GM19397 (cell line): ENCODE measurements around the gene HCFC1R1.

Experiments
- ATAC-seq: cut with Tn5 transposase; IDR thresholded peaks from one replicate; pipeline ENCODE4 v1.9.1; 2021; ENCODE audit warnings: mild to moderate bottlenecking, moderate library complexity; ENCODE audit not compliant: unreplicated experiment

Gene HCFC1R1

DNA sequence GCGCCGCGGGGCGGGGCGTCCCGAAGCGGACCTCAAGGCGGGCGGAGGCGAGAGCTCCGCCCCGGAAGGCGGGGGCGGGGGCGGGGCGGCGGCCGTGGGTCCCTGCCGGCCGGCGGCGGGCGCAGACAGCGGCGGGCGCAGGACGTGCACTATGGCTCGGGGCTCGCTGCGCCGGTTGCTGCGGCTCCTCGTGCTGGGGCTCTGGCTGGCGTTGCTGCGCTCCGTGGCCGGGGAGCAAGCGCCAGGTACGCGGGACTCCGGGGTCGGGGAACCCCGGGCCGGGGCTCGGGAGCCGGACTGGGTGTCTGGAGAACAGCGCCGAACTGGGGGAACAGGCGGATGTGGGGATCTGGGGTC is 3.5 kb downstream of the HCFC1R1 start, which contains the start of gene TNFRSF12A:
TNFRSF12A (plus strand) TSS at position 122 of the 357 bp plus-strand sequence; CDS start at position 152, 30 bp downstream.
- ATAC-seq, result peak; percentile 26

DNA sequence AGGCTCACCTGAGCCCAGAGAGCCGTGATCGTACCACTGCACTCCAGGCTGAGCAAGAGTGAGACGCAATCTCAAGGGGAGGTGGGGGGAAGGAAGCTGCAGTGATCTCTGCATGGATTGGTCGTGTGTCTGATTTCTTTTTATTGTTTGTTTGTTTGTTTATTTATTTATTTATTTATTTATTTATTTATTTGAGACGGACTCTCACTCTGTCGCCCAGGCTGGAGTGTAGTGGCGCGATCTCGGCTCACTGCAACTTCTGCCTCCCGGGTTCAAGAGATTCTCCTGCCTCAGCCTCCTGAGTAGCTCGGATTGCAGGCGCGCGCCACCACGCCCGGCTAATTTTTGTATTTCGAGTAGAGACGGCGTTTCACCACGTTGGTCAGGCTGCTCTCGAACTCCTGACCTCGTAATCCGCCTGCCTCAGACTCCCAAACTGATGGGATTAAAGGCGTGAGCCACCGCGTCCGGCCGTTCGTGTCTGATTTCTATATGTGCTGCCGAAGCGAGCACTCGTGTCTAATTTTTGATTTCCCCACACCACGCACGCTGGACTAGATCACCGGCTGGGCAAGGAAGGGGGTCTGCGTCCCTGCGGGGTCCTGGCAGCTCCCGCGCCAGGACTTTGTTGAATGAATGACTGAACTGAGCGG is 4.0 kb downstream of the HCFC1R1 start:
- ATAC-seq, result no peak

DNA sequence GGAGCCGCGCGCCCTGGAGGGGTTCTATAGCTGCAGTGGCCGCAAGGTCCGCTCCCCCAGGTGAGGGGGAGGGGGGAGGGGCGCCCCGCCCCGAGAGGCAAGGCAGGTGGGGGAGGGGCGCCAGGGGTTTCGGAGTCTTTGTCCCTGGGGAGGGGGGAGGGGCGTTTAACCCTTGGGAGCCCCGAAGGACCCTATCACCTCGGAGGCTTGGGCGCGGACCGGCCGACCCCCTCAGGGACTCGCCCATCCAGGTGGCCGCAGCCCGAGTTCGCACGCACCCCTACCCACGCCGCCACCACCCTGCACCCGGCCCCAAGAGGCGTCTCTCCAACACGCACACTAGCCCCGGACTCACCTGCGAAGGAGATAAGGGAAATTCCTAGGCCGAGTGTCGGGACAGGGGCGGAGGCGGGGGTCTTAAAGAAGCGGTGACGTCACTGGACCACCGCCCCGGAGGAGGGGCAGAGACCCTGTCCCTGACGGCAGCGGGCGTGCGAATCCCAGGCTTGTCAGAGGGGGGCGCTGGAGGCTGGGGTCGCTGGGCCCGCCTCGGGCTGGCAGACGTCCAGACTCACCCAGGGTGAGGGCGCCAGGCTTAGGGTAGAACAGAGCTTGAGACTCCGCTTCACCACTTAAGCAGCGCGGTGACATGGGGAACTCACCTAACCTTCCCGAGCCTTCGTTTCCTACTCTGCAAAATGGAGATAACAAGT is 5.8 kb downstream of the HCFC1R1 start, which contains the start of gene CLDN6:
CLDN6 (minus strand) TSS at position 390 of the 713 bp plus-strand sequence. CDS start 2,162 bp downstream, outside the sequence.
- no peak for ATAC-seq

DNA sequence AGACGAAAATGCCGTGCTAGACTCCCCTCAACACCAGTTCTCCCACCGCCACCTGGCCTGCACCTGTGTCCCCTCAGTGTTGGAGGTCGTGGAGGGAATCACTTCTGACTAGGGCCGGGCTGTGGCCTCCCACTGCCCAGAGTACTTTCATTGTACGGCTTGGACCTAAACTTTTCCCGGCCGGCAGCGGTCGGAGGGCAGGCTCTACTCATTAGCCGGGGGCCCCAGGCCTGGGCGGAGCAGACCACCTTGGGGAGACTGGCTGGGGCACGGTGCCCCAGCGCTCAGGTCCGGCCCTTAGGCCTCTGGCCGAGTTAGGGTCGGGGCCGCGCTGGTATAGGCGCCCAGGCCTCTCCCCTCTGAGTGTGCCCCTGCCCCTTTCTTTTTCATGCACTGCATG is 6.4 kb downstream of the HCFC1R1 start:
- no peak for ATAC-seq

DNA sequence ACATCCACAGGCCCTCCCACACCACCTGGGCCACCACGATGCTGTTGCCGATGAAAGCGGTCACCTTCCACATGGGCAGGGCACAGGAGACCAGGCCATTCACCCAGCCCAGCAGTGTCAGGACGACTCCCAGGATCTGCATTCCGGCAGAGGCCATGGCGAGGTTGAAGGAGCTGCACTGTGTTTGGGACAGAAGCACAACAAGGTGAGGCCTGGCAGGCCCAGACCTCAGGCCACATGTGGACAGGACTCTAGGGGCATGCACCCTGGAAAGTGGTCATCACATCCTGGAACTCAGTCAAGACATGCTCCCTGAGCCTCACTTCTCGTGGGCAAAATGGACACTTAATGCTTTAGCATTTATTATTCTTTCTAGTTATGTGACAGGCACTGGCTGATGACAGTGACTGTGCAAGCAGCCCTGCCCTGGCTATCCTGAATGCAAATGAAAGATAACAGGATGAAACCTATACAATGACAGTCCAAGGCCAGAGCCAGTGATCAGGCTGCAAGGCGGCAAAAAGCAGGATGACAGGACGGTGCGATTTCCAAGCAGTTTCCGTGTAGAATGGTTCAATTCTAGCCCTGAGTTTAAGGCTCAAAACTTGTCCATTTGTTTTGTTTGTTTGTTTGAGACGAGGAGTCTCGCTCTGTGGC is 7.7 kb downstream of the HCFC1R1 start:
- no peak for ATAC-seq

DNA sequence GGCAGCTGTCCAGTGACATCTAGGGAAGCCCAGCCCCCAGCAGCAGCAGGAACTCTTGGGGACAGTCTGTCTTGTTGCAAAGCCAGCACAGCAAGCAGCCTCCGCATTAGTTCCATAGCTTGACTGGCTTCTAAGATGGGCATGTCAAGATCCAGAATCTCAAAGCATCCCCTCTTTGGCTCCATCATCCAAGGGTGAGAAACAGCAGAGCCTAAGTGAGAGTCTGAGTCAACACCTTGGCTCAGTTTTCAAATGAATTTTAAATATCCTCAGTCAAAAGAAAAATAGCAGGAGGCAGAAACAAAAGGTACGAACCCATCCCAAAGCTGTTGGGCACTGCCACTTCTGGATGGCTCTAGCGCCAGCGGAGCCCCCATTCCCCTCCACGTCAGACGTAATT is 8.8 kb downstream of the HCFC1R1 start:
- ATAC-seq, result no peak

DNA sequence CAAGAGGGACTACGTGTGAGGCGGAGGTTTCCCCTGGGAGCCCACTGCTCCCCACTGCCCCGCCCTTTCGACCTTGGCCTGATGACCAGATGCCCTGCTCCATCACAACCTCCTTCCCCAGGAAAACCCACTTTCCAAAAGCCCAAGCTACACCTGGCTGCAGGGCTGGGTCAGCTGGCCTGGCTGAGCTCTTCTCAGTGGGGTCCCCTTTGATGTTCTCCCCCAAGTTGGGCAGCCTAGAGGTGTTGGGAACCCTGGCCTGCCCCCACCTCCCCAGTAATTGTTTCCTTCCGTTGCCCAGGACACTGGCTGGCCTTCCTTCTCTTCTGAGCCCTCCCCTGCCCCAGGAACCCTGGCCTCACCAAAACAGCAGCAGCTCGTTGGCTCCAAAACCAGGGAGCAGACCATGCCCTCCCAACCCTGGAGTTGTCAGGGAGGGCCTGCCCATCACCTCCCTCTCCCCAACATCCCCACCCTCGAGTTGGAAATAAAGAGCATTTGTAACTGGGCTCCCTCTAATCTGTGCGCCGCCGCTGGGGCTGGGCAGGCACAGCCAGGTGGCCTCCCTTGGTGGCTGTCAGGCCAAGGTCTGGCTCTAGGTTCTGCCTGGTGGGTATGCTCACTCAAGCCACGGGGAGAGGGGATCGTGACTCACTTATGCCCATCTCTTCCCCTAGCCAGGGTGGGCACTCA is 9.6 kb downstream of the HCFC1R1 start:
- no peak for ATAC-seq

DNA sequence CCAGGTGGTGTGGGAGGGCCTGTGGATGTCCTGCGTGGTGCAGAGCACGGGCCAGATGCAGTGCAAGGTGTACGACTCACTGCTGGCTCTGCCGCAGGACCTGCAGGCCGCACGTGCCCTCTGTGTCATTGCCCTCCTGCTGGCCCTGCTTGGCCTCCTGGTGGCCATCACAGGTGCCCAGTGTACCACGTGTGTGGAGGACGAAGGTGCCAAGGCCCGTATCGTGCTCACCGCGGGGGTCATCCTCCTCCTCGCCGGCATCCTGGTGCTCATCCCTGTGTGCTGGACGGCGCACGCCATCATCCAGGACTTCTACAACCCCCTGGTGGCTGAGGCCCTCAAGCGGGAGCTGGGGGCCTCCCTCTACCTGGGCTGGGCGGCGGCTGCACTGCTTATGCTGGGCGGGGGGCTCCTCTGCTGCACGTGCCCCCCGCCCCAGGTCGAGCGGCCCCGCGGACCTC is 10.2 kb downstream of the HCFC1R1 start:
- ATAC-seq, result no peak

DNA sequence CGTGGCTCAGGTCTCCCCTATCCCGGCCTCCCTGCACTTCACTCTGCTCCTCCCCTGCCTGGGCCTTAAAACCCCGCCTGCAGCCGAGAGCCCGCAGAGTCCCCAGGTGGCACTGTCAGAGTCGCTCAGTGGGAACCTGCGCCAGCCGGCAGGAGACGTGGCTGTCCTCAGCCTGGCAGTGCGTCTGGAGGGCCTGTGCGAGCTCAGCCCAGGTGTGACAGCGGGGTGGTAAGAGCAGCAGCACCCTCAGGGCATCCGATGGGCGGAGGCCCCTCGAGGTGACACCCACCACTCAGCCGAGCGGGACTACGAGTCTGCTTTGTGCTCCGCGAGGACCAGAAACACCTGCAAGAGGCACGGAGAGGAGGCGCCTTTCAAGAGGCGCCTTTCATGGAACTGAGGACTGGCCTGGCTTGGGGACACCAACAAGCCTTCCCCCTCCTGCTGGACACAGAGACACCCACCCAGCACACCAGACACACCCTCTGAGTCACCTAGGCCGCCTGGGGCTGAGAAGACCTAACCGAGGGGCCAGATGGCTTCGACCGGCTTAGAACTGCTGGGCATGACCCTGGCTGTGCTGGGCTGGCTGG is 10.8 kb downstream of the HCFC1R1 start, which contains the start of gene CLDN9:
CLDN9 (plus strand) TSS at position 96 of the 593 bp plus-strand sequence; CDS start at position 536, 440 bp downstream.
- ATAC-seq, result no peak

DNA sequence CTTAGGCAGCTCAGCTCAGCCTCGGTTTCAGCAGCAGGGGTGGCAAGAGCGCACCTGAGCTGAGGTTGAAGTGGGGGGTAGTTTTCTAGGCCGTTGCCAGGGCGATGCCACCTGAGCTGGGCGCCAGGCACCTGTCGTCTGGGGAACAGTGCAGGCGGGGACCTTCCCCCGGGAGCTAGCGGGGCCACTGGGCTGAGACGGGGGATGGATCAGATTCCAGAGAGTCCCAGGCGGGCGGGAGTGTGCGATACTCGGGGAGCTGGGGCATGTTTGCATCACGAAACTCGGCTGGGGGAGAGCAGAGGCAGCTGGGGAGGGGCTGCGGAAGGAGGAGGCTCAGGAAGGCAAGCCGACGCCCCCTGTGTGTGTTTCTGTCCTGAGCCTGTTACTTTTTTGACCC is 11.5 kb downstream of the HCFC1R1 start:
- ATAC-seq, result no peak

DNA sequence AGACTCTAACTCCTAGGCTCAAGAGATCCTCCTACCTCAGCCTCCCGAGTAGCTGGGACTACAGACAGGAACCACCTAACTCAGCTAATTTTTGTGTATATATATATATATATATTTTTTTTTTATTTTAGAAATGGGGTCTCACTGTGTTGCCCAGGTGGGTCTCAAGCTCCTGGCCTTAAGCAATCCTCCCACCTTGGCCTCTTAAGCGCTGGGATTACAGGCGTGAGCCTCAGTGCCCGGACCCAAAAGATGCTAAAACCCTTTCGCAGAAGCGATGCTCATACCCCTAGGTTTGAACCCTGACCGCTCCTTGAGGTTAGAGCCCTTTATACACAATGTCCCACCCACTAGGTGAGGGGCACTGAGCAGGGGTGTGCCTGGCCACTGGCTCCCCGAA is 13.2 kb downstream of the HCFC1R1 start:
- no peak for ATAC-seq

DNA sequence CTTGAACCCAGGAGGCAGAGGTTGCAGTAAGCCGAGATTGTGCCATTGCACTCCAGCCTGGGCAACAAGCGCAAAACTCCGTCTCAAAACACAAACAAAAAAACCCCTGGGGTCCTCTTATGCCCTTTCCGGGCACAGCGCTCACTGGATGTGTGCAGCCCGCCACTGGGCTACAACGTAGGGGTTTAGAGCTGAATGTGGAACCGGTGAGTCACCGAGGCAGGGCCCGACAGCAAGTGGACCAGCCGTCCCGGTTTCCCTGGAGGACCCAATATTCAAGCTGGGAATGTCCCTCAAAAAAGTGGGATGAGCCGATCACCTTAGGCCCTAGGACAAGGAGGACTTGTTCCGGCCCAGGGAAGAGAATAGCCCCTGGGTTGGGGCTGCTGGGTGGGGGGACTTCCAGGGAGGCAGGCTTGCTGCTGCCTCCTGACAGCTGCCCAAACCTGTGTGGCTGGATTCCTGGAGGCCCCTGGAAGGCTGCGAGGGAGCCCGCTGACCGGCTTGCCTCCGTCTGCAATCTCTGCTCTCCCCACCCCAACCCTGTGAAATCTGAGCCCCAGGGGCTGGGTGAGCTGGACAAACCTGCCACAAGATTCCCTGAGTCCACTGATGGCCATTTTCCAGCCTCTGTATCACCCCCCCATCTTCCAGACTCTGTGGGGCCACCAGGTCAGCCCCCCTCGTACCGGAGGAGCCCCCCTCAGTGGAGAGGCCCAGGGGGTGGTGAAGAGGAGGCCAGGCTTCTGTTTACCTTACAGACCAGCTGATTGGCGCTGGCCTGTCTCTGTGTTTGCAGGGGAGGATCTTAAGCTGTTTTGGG is 14.0 kb downstream of the HCFC1R1 start:
- no peak for ATAC-seq

DNA sequence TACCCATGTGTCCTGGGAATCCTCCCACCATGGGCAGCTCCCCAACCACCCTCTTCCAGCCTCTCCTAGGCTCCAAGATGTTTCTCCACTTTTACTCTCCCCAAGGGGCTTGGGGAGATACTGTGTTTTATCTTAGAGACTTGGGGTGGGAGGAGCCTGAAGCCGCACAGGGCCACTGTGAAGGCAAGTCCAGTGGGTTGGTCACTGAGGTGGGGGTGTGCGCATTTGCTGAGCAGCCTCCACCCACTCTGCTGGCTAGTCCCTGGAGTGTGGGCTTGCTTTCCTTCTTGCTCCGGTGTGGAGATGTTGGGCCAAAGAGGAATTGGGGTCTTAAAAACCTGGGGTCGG is 15.1 kb downstream of the HCFC1R1 start:
- ATAC-seq, result no peak

DNA sequence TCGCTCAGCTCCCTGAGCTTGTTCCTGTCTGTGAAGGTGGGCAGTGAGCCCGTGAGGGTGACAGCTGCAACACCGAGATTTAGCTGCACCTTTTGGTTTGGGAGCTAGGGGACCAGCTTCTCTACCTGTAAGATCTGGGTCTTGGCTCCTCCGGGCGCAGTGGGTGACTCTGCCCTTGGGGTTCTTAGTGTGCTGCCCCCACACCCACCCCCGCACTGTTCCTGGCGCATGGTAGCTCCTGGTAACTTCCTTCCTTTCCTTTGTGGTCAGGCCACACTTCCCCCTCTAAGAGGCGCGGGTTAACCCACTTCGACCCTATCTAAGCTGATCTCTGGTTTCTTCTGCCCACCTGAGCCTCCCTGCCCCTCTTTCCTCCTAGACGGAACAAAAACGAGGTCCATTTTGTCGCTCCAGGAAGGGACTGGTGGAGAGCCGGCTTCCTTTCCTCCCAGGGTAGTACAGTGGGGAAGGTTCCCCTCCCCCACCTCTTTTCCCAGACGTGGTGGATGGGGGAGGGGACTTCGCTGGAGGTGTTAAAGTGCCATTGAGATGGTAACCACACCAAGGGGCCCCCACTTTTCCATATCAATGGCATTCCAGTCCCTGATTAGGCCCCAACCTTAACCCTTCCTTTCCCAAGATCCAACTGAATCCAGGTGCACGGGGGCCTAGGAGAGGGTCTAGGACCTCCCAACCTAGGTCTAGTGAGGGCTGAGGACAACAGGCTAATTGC is 15.6 kb downstream of the HCFC1R1 start:
- ATAC-seq, result no peak

DNA sequence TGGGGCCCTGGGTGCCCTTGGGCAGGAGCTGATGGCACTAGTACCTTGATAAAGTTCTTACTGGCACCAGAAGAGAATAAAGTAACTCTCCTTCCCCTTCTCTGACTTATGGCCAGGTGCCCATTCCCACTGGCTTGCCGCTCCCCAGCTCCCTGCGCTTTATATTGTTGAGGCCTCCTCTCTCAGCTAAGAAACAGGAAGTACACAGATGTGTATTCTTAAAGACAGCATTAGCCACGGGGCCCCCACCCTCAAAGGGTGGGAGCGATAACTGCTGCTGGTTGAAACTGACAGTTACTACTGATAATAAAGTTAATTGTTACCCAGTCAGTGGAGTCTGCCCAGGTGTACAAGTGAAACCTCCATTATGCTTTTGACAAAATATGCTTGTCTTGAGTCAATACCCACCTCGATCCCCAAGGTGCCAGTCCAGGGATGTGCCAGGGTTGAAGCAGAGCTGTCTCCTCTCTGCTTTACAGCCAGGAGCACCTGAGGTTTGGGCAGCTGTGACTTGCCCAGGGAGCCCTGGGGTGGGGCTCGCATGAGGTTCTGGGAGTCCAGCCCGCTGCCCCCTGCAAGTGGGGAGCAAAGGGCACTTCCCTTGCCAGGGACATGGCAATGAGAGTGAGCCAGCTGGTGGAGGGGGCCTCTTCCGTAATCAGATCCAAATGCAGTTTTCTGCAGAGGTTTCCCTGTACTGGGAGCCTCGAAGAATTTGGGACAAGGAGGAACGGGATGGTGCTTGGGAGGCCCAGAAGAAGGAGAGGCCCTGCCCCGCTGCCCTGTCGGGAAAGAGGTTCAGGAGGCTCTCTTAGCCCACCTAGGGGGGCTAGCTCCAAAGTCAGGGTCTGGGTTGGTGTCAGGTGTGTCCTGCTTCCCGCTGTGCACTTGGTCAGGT is 16.4 kb downstream of the HCFC1R1 start:
- no peak for ATAC-seq

DNA sequence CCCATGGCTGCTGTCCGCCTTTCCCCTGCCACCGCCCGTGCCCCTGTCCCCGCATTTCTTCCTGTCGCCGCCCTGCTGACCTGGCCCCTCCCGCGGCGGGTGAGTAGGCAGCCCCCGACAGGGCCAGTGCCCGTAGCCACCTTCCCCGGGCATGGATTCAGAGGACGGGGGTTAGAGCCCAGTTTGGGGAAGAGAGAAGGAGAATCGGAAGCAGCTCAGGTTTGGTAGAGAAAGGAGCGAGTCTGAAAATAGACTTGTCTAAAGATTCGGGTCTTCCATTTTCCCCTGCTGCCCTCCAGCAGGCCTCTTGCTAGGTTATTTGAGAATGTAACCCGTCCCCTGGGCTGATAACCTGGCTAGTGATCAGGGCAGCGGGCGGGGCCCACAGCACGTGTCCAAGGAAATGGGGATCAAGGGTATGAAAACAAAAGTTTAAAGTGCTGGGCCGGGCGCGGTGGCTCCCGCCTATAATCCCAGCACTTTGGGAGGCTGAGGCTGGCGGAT is 18.9 kb downstream of the HCFC1R1 start:
- ATAC-seq, result no peak

DNA sequence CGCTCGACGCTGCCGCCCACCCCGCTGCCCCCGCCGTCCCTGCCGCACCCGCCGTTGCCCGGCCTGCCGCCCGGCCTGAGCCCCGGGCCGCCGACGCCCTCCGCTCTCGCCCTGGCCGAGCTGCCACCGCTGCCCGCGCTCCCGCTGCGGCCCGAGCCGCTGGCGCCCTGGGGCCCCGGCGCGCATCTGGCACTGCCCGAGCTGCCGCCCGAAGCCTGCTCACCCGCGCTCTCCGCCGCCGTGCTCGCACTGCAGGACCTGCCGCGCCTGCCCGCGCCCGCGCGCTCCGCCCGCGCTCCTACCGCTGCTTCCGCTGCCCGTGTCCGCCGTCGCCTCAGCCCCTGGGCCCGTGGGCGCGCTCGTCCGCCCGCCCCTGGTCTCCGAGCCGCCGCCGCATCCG is 19.4 kb downstream of the HCFC1R1 start:
- peak; percentile 10 for ATAC-seq
